H1 (cell line): ENCODE results near the gene SEMA3A. TPM values are rescaled to one million over a fixed set of nuclear protein-coding genes. Genes with fewer than 3 reads are reported as not detected.

Source experiments
- CTCF ChIA-PET: fragments of 300-600 bp; sonication (Branson Sonifier 250); formaldehyde crosslinking; loops from one replicate; lab custom pipeline; 2021; ENCODE audit not compliant: partially characterized antibody; lab: Charles Lee
- POLR2A ChIA-PET: fragments of 300-600 bp; sonication (Branson Sonifier 250); formaldehyde crosslinking; loops from one replicate; lab custom pipeline; 2021; ENCODE audit warnings: inconsistent platforms; ENCODE audit not compliant: partially characterized antibody; lab: Charles Lee
- DNase-seq, 2 experiments: peaks; one replicate each; pipeline versions ENCODE4 v3.0.0 to v3.0.0-alpha.2; 2010 to 2022; ENCODE audit warnings: low spot score in 2 of 2, low read depth in 1 of 2, mixed read lengths in 1 of 2
- FAIRE-seq: peaks from 2 replicates; lab custom pipeline; 2011; peaks lifted over from hg19 to GRCh38; lab: Jason Lieb, UNC
- H2AFZ ChIP-seq: 2 replicates; pipeline ENCODE4 v1.8.1; 2012; ENCODE audit warnings: low read length, inconsistent platforms
- H2AK5ac ChIP-seq: 2 replicates; pipeline ENCODE4 v1.6.1; 2013; ENCODE audit warnings: low read depth, low read length
- H2BK120ac ChIP-seq: replicated peaks from 2 replicates; pipeline ENCODE3; 2013; ENCODE audit warnings: low read depth, low read length, inconsistent platforms
- H2BK12ac ChIP-seq: 2 replicates; pipeline ENCODE4 v1.6.1; 2013; ENCODE audit warnings: low read depth, low read length
- H2BK15ac ChIP-seq: 2 replicates; pipeline ENCODE4 v1.6.1; 2013; ENCODE audit warnings: low read length
- H2BK20ac ChIP-seq: 2 replicates; pipeline ENCODE4 v1.6.1; 2013; ENCODE audit warnings: low read length
- H2BK5ac ChIP-seq: 2 replicates; pipeline ENCODE4 v1.6.1; 2013; ENCODE audit warnings: low read depth, low read length
- H3K14ac ChIP-seq: 2 replicates; pipeline ENCODE4 v1.6.1; 2013; ENCODE audit warnings: inconsistent platforms; ENCODE audit not compliant: insufficient read length
- H3K18ac ChIP-seq: 2 replicates; pipeline ENCODE4 v1.6.1; 2013; ENCODE audit warnings: low read length; ENCODE audit errors: extremely low read depth
- H3K23ac ChIP-seq: 2 replicates; pipeline ENCODE4 v1.6.1; 2013; ENCODE audit warnings: inconsistent platforms; ENCODE audit not compliant: insufficient read length
- H3K23me2 ChIP-seq: 2 replicates; pipeline ENCODE4 v1.6.1; 2013; ENCODE audit warnings: low read depth, low read length
- H3K27ac ChIP-seq: 2 replicates; pipeline ENCODE4 v1.6.1; 2011; ENCODE audit warnings: low read depth, low read length, inconsistent platforms
- H3K27me3 ChIP-seq, 4 experiments: replicated peaks in 1 of 4; 1 replicate in 1 of 4; 2 replicates in 3 of 4; pipeline versions ENCODE4 v1.6.1 to v1.8.1; 2011 to 2013; ENCODE audit warnings: low read length in 3 of 4, mild to moderate bottlenecking in 3 of 4, inconsistent platforms in 2 of 4, mixed read lengths in 2 of 4, moderate library complexity in 1 of 4; ENCODE audit not compliant: control insufficient read depth in 3 of 4, insufficient read depth in 3 of 4; ENCODE audit errors: extremely low read depth in 1 of 4
- H3K36me3 ChIP-seq, 4 experiments: 2 replicates each; pipeline versions ENCODE4 v1.6.1 to v1.8.1; 2011 to 2013; ENCODE audit warnings: mild to moderate bottlenecking in 4 of 4, low read length in 3 of 4, moderate library complexity in 2 of 4, control low read depth in 1 of 4, inconsistent platforms in 1 of 4; ENCODE audit not compliant: insufficient read depth in 4 of 4, control insufficient read depth in 2 of 4
- H3K4ac ChIP-seq: replicated peaks from 2 replicates; pipeline ENCODE3; 2013; ENCODE audit warnings: low read length, low read depth, mixed read lengths, inconsistent platforms; ENCODE audit not compliant: insufficient read length
- H3K4me1 ChIP-seq, 4 experiments: replicated peaks in 1 of 4; 1 replicate in 1 of 4; 2 replicates in 3 of 4; pipeline versions ENCODE4 v1.6.1 to v1.8.1; 2011 to 2013; ENCODE audit warnings: low read length in 3 of 4, inconsistent platforms in 2 of 4, mixed read lengths in 1 of 4; ENCODE audit not compliant: insufficient read depth in 4 of 4, control insufficient read depth in 3 of 4
- H3K4me2 ChIP-seq, 2 experiments: 2 replicates each; pipeline versions ENCODE4 v1.6.1 to v1.8.1; 2011 to 2013; ENCODE audit warnings: low read depth in 2 of 2, low read length in 2 of 2, control low read depth in 1 of 2, inconsistent platforms in 1 of 2, mild to moderate bottlenecking in 1 of 2; ENCODE audit not compliant: insufficient read depth in 1 of 2
- H3K4me3 ChIP-seq, 4 experiments: fragments of 200-600, 300-600 bp in 1 of 4; sonication (generic), shearing (Covaris generic), sonication (Bioruptor Twin) in 1 of 4; 2 replicates each; pipeline versions ENCODE4 v1.5.1 to v1.8.1; 2011 to 2016; ENCODE audit warnings: low read length in 4 of 4, low read depth in 3 of 4, control low read depth in 2 of 4, inconsistent platforms in 2 of 4, mild to moderate bottlenecking in 2 of 4, mixed read lengths in 1 of 4, moderate library complexity in 1 of 4; ENCODE audit not compliant: insufficient read depth in 2 of 4; ENCODE audit errors: extremely low read depth in 1 of 4
- H3K56ac ChIP-seq: replicated peaks from 2 replicates; pipeline ENCODE3; 2013; ENCODE audit warnings: low read depth, mild to moderate bottlenecking, mixed read lengths, low read length, inconsistent platforms; ENCODE audit not compliant: insufficient read length
- H3K79me1 ChIP-seq: 2 replicates; pipeline ENCODE4 v1.6.1; 2013; ENCODE audit warnings: low read depth, low read length, control low read depth
- H3K79me2 ChIP-seq, 2 experiments: 2 replicates each; pipeline versions ENCODE4 v1.6.1 to v1.8.1; 2012 to 2013; ENCODE audit warnings: low read length in 2 of 2, mild to moderate bottlenecking in 2 of 2, inconsistent platforms in 1 of 2; ENCODE audit not compliant: insufficient read depth in 2 of 2, control insufficient read depth in 1 of 2
- H3K9ac ChIP-seq, 4 experiments: replicated peaks in 1 of 4; 1 replicate in 1 of 4; 2 replicates in 3 of 4; pipeline versions ENCODE4 v1.6.1 to v1.8.1; 2011 to 2013; ENCODE audit warnings: low read depth in 3 of 4, low read length in 3 of 4, control low read depth in 2 of 4, mild to moderate bottlenecking in 2 of 4, moderate library complexity in 2 of 4, inconsistent platforms in 1 of 4; ENCODE audit errors: extremely low read depth in 1 of 4
- H3K9me3 ChIP-seq, 2 experiments: 2 replicates each; pipeline versions ENCODE4 v1.6.1 to v1.8.1; 2012 to 2013; ENCODE audit warnings: mild to moderate bottlenecking in 2 of 2, moderate library complexity in 2 of 2, control low read depth in 1 of 2, inconsistent platforms in 1 of 2, low read depth in 1 of 2, low read length in 1 of 2, mixed read lengths in 1 of 2; ENCODE audit not compliant: insufficient read depth in 2 of 2
- H4K20me1 ChIP-seq, 2 experiments: replicated peaks in 1 of 2; 2 replicates each; pipeline versions ENCODE3 to v1.8.1; 2011 to 2013; ENCODE audit warnings: inconsistent platforms in 2 of 2, low read length in 2 of 2, mild to moderate bottlenecking in 1 of 2; ENCODE audit not compliant: insufficient read depth in 2 of 2, control insufficient read depth in 1 of 2
- H4K5ac ChIP-seq: 2 replicates; pipeline ENCODE4 v1.6.1; 2013; ENCODE audit warnings: low read length, low read depth, mixed read lengths, inconsistent platforms; ENCODE audit not compliant: insufficient read length
- H4K8ac ChIP-seq: 2 replicates; pipeline ENCODE4 v1.8.0; 2013; ENCODE audit warnings: mild to moderate bottlenecking, moderate library complexity, low read length, inconsistent platforms; ENCODE audit not compliant: insufficient read depth; ENCODE audit errors: extremely low read depth
- H4K91ac ChIP-seq: replicated peaks from 2 replicates; pipeline ENCODE3; 2013; ENCODE audit warnings: low read length, mixed read lengths, inconsistent platforms; ENCODE audit not compliant: insufficient read length
- BACH1 ChIP-seq: IDR thresholded peaks from 2 replicates; pipeline ENCODE4 v1.6.1; 2012; ENCODE audit warnings: low read length, improper control_type of control experiment
- CHD2 ChIP-seq: IDR thresholded peaks from 2 replicates; pipeline ENCODE4 v1.6.1; 2012; ENCODE audit warnings: low read length, improper control_type of control experiment
- EP300 ChIP-seq, 2 experiments: IDR thresholded peaks; 1 replicate in 1 of 2; 2 replicates in 1 of 2; pipeline ENCODE4 v1.6.1; 2011 to 2012; ENCODE audit warnings: low read depth in 2 of 2, low read length in 2 of 2, mild to moderate bottlenecking in 2 of 2, borderline replicate concordance in 1 of 2, inconsistent platforms in 1 of 2, moderate library complexity in 1 of 2
- GABPA ChIP-seq: IDR thresholded peaks from 2 replicates; pipeline ENCODE4 v1.6.1; 2011; ENCODE audit warnings: mild to moderate bottlenecking, low read length, moderate library complexity, borderline replicate concordance; ENCODE audit not compliant: insufficient read depth
- GTF2F1 ChIP-seq: IDR thresholded peaks from 2 replicates; pipeline ENCODE4 v1.6.1; 2012; ENCODE audit warnings: low read depth, low read length, improper control_type of control experiment, borderline replicate concordance
- HDAC2 ChIP-seq, 2 experiments: fragments of 300-600 bp in 1 of 2; sonication (generic) in 1 of 2; IDR thresholded peaks; 2 replicates each; pipeline ENCODE4 v1.6.1; 2011 to 2012; ENCODE audit warnings: low read depth in 2 of 2, low read length in 2 of 2, mild to moderate bottlenecking in 2 of 2, moderate library complexity in 2 of 2, borderline replicate concordance in 1 of 2, inconsistent platforms in 1 of 2
- JUN ChIP-seq: IDR thresholded peaks from 2 replicates; pipeline ENCODE4 v1.6.1; 2011; ENCODE audit warnings: low read depth, mild to moderate bottlenecking, improper control_type of control experiment, low read length
- KDM1A ChIP-seq: fragments of 200-600, 300-600 bp; sonication (generic); IDR thresholded peaks from 2 replicates; pipeline ENCODE4 v1.7.1; 2016; ENCODE audit warnings: mild to moderate bottlenecking, low read length, borderline replicate concordance
- PHF8 ChIP-seq: fragments of 200-600 bp; sonication (generic); conservative IDR thresholded peaks from 2 replicates; pipeline ENCODE4 v1.7.1; 2012; ENCODE audit warnings: low read depth, mild to moderate bottlenecking, inconsistent platforms, low read length, moderate library complexity
- RNF2 ChIP-seq: fragments of 200-900, 300-1000 bp; sonication (generic); IDR thresholded peaks from 2 replicates; pipeline ENCODE4 v1.7.1; 2016; ENCODE audit warnings: borderline replicate concordance, low read depth, mild to moderate bottlenecking, antibody characterized with exemption, low read length; ENCODE audit not compliant: poor library complexity, severe bottlenecking; ENCODE audit errors: missing control alignments
- SIRT6 ChIP-seq: IDR thresholded peaks from one replicate; pipeline ENCODE4 v1.7.1; 2012; ENCODE audit warnings: low read length, inconsistent platforms
- SP4 ChIP-seq: IDR thresholded peaks from 2 replicates; pipeline ENCODE4 v1.6.1; 2012; ENCODE audit warnings: low read length, inconsistent platforms
- SRF ChIP-seq: IDR thresholded peaks from 2 replicates; pipeline ENCODE4 v1.6.1; 2011; ENCODE audit warnings: mild to moderate bottlenecking, low read depth, low read length, moderate library complexity
- TAF1 ChIP-seq: IDR thresholded peaks from 2 replicates; pipeline ENCODE4 v1.6.1; 2011; ENCODE audit warnings: mild to moderate bottlenecking, low read depth, low read length
- WGBS, 2 experiments: shearing (Covaris generic) in 1 of 2; methylation state at CpG; one replicate each; pipeline versions ENCODE4 v1.1.6 to v1.1.7; 2013 to 2015; ENCODE audit warnings: low lambda C conversion rate in 2 of 2, mixed read lengths in 2 of 2, inconsistent platforms in 1 of 2, low coverage in 1 of 2, missing lambda C conversion rate in 1 of 2; ENCODE audit not compliant: insufficient replicate concordance in 2 of 2, insufficient coverage in 1 of 2, insufficient read length in 1 of 2; ENCODE audit errors: extremely low coverage in 1 of 2, missing lambda C conversion rate in 1 of 2; 5-methylcytosine and 5-hydroxymethylcytosine counted together
- polyA plus RNA-seq, 7 experiments: library from polyadenylated mRNA; depleted of rRNA in 3 of 7; stranded (reverse) in 5 of 7; unstranded in 2 of 7; fragments of >200 nt in 5 of 7; fragments of 200-250 nt in 2 of 7; gene quantifications; 1 replicate in 5 of 7; 2 replicates in 1 of 7; 4 replicates in 1 of 7; pipeline versions ENCODE4 v1.2.1 to v1.2.3, GENCODE V29; 2011 to 2013; ENCODE audit warnings: missing spikeins in 2 of 7, mixed read lengths in 2 of 7
- total RNA-seq: library from RNA; stranded (reverse); fragmentation: NEBNext Ultra II Directional; extraction: Animal tissue kit (Norgen Biotek cat#: 25700); gene quantifications from 2 replicates; pipeline ENCODE4 v1.2.1, GENCODE V29; 2021

SEMA3A gene
- total and polyA plus RNA-seq, 2 of the 8 experiments (the other 6 are each of a cell fraction or from before 2014, with no cell fraction given): 8.1 to 45.9 TPM

GRCh38 chr7:84145892-84146291 is 48.7 kb downstream of the SEMA3A start:
- no peak overlapping the region for H3K4me2 ChIP-seq
- H4K5ac ChIP-seq: peak overlapping the region; percentile 78
- no peak overlapping the region for H2BK20ac ChIP-seq
- no peak overlapping the region for H3K23ac ChIP-seq
- CTCF ChIA-PET: no interaction called here
- no peaks in the 10 kb centered on the region for H3K9me3 ChIP-seq
- H3K18ac ChIP-seq: no peak overlapping the region
- H3K14ac ChIP-seq: no peak overlapping the region
- H2BK12ac ChIP-seq: no peak overlapping the region
- H2AK5ac ChIP-seq: no peak overlapping the region
- DNase-seq (no peak), FAIRE-seq (no peak)
- H3K36me3 ChIP-seq: no peaks in the 10 kb centered on the region; a peak in 1 of 8 replicates
- no peak overlapping the region for H3K4ac ChIP-seq
- H4K20me1 ChIP-seq: no peaks in the 10 kb centered on the region
- H3K23me2 ChIP-seq: no peaks in the 10 kb centered on the region
- H3K27ac ChIP-seq: peak overlapping the region; percentile 50; the same call in 1 of the 2 replicates
- no peaks in the 10 kb centered on the region for H3K79me1 ChIP-seq
- no peak overlapping the region for H3K56ac ChIP-seq
- no peaks in the 10 kb centered on the region for H3K27me3 ChIP-seq
- no peak overlapping the region for H4K91ac ChIP-seq
- H4K8ac ChIP-seq: no peak overlapping the region
- peak overlapping the region; percentile 14 for H2BK120ac ChIP-seq
- H2BK5ac ChIP-seq: no peak overlapping the region
- no peak overlapping the region for H2BK15ac ChIP-seq
- H3K9ac ChIP-seq: no peak overlapping the region
- POLR2A ChIA-PET: no interaction called here
- WGBS, 2 experiments: 61% methylated on average over 3 of the region's 3 CpGs; no CpG with 5 or more reads in 1 of the 2 experiments
- no peak overlapping the region for H3K4me3 ChIP-seq
- H3K79me2 ChIP-seq: peaks cover 0 to 82% of the 10 kb centered on the region in 2 experiments; a peak in 3 of 4 replicates
- peaks cover 0 to 21% (median 8%) of the 10 kb centered on the region in 4 experiments; a peak in 5 of 7 replicates for H3K4me1 ChIP-seq
- no peak overlapping the region for H2AFZ ChIP-seq
- TF ChIP-seq RNF2 (no peak), SIRT6 (no peak), JUN (no peak), PHF8 (no peak), SRF (no peak), HDAC2 (IDR thresholded peaks at IDR 0.05; ENCODE audit: borderline replicate concordance in 1 of 2, low read depth in 2 of 2, low read length in 2 of 2) (no peak), TAF1 (no peak), KDM1A (no peak), SP4 (no peak), CHD2 (no peak), BACH1 (no peak), GTF2F1 (no peak), GABPA (no peak), EP300 (IDR thresholded peaks at IDR 0.05; ENCODE audit: borderline replicate concordance in 1 of 2, low read depth in 2 of 2, low read length in 2 of 2) (no peak)
